GM19397 (cell line): Measurements from ENCODE around the gene FMNL2.
A peak's percentile ranks its signal among the peaks of the same experiment; 100 is the strongest.
"Not testable (repeated sequence)": the region's sequence is repeated elsewhere in the genome, so short reads cannot be mapped to it uniquely, and the experiment has no call there.

Experiments
- ATAC-seq: cut with Tn5 transposase; IDR thresholded peaks from one replicate; pipeline ENCODE4 v1.9.1; 2021; ENCODE audit warnings: mild to moderate bottlenecking, moderate library complexity; ENCODE audit not compliant: unreplicated experiment

Gene FMNL2

DNA sequence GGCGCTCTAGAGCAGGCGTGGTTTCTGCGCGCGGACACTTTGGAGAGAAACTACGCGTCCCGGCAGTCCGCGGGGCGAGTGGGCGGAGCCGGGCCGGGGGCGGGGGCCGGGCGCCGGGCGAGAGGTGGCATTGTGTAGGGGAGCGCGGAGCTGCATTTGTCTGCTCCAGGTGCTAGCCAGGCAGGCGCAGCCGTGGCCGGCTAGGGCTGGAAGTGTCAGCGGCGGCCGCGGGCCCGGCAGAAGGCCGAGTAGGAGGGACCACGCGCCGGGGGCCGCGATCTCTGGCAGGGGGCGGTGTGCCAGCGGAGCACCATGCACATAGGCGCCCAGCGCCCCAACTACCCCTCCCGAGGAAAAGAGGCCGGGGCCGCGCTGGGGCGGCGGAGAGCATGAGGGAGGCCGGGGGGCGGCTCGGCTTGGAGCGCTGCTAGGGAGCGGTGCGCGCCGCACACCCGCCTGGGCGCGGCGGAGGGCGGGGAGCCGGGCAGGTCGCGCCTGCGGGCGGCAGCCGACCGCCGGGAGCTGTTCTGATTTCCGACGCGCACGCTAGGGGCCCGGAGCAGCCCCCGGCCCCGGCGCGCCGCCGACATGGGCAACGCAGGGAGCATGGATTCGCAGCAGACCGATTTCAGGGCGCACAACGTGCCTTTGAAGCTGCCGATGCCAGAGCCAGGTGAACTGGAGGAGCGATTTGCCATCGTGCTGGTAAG lies at the start of gene FMNL2:
Gene FMNL2, plus strand, starts transcription at position 159 of the 710 bp plus-strand sequence.
- ATAC-seq: peak; percentile 85

DNA sequence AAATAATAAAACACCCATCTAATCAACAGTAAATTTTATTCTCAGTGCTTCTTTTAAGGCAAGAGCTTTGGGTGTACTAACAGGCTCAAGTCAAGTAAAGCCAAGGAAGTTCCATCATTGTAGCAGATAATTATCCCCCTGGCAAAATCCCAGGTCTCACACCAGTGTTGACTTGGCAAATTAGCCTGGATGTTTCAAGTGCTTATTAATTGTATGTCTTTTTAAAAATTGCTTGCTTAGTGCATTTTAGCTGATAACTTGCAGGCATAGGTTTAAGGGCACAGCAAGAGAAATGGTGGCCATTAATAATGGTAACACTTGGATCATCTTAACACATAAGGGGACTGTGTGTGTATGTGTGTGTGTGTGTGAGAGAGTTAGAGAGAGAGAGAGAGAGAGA lies 42.0 kb upstream of the FMNL2 start:
- ATAC-seq: no peak

DNA sequence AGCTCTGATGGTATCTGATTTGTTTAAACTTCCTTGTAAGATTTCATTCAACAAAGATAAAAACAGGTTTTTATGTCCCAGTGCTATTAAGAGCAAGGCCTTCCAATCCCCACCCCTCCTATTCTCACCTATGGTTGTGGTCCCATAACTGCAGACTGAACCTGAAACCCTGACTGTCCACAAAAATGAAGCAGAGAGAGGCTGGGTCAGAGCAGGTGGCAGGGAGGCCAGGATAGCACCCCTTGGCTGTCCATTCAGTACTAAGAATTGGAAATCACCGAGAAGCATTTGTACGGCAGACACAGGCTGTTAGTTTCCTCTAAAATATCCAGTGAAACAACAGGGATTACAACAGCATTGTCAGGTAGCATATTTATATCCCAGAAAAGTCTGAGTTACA lies 37.3 kb upstream of the FMNL2 start:
- ATAC-seq: no peak

DNA sequence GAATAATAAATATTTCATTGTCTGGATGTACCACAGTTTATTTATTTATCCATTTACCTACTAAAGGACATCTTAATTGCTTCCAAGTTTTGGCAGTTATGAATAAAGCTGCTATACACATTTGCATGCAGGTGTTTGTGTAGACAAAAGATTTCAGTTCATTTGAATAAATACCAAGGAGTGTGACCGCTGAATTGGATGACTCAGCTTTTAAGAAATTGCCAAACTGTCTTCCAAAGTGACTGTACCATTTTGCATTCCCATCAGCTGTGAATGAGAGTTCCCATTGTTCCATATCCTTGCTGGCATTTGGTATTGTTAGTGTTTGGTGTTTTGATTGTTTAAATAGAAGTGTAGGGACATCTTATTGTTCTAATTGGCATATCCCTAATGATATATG lies 36.2 kb upstream of the FMNL2 start:
- no peak for ATAC-seq

DNA sequence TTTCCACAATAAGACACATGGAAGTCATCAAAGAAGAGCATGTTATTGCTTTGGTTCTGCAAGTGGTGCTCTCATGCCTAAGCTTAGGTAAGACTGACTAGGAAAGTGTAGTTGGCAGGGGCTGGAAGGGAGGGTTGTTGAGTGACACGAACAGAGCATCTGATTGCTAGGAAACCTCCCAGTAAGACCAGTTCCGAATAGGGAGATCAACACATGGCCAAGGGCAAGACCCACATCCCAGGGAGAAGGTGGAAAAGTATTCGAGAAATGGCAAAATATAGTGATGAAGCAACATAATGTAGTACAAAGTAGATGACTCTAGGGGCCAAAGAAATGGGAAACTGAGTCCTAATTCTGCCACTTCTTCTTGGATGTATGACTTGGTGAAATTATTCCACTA lies 33.8 kb upstream of the FMNL2 start:
- no peak for ATAC-seq

DNA sequence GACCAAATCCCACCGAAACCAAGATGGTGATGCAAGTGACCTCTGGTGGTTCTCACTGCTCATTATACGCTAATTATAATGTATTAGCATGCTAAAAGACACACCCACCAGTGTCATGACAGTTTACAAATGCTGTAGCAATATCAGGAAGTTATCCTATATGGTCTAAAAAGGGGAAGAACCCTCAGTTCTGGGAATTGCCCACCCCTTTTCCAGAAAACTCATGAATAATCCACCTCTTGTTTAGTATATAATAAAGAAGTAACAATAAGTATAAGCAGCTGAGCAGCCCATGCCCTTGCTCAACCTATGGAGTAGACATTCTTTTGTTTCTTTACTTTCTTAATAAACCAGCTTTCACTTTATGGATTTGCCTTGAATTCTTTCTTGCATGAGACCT lies 31.0 kb upstream of the FMNL2 start:
- no peak for ATAC-seq

DNA sequence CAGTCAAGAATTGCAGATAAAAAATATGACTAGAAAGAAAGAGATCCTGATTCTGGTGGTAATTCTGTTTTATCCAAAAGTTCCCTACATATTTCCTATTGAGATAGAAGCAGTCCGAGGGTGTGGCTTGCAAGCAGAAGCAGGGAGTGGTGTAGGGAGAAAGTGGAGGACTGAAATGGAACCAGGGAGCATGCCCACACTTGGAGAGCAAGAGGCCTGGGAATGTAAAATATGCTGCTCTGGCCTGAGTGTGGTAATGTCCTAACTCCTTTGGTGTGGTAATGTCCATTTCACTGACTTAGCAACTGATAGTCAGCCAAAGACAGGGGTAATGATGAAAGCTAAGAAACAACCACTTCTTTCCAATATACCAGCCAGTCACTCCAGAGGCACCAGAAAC lies 30.1 kb upstream of the FMNL2 start:
- ATAC-seq: no peak

DNA sequence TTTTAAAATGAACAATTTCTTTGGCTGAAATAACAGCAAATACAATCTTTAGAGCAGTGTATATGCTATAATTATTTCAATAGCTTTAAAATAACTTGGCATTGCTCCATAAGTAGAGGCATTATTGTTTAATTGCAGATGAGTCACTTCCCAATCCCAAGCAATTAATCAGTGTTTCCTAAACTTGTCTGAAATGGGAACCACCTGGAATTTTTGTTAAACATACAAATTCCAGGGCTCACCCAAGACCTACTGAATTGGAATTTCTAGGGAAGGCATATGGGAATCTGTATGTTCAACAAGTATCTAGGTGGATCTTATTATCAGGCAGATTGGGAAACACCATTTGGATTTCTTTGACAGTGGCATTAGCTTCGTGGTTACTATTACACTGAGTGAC lies 27.1 kb upstream of the FMNL2 start:
- ATAC-seq: no peak

DNA sequence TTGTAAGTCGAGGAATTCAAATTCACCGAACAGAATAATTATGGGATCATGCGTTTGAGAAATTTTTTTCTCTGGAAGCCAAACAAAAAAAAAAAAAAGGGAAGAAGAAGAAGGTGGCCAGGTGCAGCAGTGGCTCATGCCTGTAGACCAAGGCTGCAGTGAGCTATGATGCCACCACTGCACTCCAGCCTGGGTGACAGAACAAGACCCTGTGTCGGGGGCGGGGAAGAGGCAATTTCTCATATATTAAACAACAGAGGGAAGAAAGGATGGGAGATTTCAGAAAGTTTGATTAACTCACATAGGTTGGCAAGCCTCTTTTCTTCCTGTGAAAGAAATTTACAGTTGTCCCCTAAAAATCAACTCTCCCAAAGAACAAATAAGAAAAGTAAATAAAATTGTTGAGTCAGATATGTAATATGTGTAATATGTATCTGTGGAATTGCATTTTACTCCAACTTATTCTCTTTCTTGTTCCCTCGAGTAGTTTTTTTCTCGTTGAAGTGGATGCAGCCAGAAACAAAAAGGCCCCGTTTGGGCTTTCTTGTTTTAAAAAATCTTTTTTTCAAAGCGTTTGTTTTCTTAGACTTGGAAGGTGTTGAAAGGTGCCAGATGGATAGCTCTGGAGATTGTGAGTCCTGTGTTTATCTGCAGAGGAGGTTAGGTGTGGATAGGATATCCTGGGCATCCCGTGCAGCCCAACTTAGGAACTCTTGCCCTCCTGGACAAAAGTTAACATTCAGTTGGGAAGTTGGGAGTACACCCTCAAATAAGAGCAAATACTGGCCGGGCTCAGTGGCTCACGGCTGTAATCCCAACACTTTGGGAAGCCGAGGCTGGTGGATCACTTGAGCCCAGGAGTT lies 25.4 kb upstream of the FMNL2 start:
- ATAC-seq: no peak

DNA sequence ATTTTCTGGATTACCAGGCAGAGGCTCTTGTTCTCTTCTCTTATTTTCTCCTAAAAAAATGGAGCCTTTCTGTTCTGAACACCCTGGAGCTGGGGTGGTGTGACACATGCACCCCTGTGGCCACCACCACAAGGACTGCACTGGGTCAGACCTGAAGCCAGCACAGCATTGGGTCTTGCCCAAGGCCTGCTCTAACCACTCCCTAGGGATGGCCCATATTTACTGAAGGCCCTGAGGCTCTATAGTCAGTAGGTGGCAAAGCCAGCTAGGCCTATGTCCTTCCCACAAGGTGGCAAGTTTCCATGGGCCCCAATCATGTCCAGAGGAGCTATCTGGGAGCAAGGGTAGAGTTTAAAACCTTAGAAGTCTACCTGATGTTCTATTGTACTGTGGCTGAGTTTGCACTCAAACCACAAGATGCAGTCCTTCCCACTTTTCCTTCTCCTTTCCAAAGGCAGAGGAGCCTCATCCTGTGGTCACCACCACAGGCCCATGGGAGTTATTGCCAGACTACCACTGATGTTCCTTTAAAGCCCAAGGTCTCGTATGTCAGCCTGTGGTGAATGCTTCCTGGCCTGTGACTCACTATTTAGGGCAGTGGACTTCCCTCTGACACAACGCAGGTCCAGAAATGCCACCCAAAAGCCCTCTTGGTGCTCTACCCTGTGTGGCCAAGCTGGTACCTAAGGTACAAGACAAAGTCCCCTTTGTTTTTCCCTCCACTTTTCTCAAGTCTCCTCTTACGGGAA lies 15.0 kb upstream of the FMNL2 start:
- no peak for ATAC-seq

DNA sequence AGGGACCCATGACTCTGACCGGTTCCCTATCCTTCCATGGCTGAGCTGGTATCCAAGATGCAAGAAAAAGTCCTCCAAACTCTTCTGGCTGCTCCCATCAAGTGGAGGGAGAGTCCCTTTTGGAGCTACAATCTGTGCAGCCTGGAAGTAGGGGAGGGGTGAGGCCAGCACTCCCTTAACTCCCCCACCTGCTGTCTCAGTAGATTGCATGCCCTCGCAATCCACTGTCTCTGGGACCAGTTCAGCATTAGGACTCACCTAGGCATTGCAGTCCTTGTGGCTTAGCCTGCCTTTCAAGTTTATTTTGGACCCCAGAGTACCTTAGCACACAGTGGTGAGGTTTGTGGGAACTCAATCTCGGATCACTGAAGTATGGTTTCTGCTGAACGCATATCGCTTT lies 14.2 kb upstream of the FMNL2 start:
- no peak for ATAC-seq

DNA sequence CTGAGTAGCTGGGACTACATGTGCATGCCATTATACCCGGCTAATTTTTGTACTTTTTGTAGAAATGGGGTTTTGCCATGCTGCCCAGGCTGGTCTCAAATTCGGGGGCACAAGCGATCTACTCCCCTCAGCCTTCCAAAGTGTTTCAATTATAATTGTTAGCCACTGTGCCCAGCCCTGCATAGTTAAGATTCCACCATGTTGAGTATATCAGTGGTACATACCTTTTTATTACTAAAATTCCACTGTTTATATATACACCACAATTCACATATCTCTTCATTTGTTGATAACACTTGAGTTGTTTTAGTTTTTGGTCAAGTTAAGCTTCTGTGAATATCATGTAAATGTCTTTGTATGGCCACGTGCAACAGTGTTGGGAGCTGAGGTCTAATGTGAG lies 12.8 kb upstream of the FMNL2 start:
- no peak for ATAC-seq

DNA sequence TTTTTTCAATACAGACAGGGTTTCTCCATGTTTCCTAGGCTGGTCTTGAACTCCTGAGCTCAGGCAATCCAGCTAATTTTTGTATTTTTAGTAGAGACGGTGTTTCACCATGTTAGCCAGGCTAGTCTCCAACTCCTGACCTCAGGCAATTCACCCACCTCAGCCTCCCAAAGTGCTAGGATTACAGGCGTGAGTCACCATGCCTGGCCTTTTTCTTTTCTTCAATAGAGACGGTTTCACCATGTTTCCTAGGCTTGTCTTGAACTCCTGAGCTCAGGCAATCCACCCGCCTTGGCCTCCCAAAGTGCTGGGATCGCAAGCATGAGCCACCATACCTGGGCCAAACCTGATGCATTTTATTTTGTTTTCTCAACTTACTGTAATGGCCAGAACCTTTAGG lies 9.8 kb upstream of the FMNL2 start:
- not testable (repeated sequence) for ATAC-seq

DNA sequence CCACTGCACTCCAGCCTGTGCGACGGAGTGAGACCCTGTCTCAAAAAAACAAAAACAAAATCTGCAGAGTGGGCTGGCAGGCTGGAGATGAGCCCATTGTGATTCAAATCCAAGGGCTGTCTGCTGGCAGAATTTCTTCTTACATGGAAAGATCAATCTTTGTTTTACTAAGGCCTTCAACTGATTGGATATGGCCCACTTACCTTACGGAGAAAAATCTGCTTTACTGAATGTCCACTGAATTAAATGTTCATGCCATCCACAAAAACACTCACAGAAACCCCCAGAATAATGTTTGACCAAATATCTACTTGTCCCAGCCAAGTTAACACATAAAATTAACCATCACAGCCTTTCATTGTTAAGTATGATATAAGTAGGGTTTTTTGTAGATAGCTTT lies 8.3 kb upstream of the FMNL2 start:
- ATAC-seq: no peak

DNA sequence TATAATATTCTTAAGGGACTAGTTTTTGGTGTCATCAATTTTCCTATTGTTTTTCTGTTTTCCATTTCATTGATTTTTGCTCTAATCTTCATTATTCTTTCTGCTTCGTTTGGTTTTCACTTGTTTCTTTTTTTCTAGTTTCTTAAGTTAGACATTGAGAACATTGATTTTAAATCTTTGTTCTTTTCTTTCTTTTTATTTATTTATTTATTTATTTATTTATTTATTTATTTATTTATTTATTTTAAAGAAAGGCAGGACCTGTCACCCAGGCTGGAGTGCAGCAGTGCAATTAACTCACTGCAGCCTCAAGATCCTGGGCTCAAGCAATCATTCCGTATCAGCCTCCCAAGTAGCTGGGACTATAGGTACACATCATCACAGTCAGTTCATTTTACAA lies 7.0 kb upstream of the FMNL2 start:
- ATAC-seq: no peak

DNA sequence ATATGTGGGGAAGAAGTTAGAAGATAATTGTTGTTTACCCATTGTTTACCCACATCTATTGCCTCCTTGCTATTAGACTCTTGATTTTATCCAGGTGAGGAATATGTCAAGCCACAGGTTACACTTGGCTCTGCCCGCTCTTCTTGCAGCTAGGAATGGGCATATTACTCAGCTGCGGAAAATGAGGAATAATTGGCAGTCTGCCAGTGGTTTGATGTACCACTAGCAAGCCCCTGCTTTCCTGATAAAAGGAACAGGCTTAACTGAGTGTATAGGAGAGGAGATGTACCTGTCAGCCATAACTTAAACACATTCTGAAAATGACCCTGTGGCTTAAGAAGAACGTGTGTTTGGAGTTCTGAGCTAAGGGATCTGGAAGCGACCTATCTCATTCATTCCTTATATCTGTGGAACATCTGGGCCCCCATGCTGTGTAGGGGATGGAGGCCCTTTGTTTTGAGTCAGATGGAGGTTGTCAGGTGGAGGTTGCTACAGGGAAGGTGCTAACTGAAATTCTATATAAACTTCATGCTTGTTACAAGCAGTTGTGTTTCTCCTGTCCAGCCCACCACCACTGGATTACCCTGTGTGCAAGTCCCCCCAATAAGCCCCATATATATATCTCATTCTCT lies 4.6 kb upstream of the FMNL2 start:
- no peak for ATAC-seq

DNA sequence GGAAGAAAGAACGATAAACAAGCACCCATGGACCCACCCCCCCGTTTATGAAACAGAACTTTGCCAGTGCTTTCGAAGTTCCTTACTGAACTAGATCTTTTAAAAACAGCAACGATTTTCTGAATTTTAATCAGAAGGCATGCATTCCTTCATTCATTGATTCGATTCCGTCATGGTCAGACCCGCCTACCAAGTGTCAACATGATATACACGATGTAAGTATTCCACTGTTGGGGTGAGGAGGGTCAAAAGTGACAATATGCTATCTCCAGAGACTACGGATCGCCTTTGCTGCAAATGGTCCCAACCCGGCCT lies 316 bp upstream of the FMNL2 start:
- ATAC-seq: no peak

DNA sequence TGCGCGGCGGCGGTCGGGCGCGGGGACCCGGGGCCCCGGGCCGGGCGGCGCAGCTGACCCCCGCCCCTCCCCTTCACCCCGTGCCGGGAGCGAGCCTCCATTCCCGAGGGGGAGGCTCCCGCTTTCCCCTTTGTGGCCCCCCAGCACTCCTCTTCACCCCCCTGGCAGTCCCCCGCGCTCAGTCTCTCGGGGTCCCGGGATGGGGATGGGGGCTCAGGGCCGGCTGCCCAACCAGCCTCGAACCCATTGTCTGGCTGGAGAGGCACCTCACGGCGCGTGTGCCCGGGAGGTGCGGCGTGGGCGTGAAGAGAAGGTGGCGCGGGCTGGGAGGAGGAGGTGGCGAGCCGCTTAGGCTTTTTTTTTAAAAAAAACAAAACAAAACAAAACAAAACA lies 748 bp downstream of the FMNL2 start:
- peak; percentile 18 for ATAC-seq

DNA sequence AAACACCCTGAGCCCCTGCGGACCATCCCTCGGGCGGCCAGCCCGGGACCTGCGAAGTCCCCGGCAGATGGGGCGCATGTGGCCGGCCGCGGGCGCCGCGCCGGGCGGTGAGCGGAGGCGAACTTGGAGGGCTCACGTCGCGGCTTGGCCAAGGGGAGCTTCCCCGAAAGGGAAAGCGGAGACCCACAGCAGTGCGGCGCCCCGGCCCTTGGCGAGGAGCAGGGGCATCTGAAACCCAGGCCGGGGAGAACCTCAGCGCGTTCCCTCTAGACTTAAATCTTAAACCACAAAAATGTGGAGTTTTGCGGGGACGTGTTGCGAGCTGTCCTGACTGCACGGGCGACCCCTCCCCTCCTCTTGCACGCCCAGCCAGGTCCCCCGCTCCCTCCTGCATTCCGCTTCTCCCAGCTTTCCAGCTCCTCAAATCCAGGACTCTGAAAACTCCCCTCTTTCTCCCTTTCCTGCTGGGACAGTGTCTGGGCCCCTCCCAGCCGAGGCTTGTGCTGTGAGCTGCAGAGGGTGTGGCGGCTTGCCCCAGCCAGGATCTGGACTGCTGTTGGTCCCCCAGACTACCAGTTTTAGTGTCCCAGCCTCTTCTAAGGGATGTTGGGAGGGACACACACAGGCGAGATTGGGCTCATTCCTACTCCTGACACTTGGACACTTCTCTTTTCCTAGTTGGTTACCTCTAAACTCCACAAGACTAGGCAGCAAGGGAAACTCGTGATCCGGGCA lies 1.3 kb downstream of the FMNL2 start:
- ATAC-seq: peak; percentile 9

DNA sequence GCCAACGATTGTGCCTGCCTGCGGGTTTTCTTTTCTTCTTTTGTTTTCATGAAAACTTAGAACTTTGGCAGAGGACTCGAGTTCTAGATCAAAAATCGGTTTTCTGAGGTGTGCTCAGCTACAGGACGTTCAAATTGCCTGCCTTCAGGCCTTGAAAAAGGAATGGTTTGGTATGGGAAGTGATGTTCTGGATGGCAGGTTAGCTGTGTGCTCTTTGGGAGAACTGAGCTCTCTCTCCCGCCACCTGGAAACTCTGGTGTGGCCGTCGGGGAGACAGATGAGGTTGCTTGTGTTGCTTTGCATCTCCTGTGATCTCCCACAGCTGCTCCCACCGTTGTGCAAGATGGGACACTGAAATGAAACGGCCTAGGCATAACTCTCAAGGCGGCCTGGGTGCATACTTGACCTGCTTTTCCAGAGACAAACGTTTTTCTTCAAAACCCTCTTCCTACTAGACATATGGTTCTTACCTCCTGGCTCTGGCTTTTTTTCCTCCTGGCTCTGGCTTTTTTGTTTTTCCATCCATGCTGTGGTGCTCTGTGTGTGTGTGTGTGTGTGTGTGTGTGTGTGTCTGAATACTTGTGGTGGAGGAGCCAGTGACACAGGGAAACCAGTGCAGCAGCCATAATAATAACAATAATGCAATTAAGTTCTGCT lies 2.0 kb downstream of the FMNL2 start:
- ATAC-seq: no peak
